IMR-90 (cell line): Measurements from ENCODE around the gene GLDC.

ENCODE experiments used
- BHLHE40 ChIP-seq: fragments of 150-350 bp; IDR thresholded peaks from 2 replicates; pipeline ENCODE4 v1.6.1; 2016; ENCODE audit warnings: mild to moderate bottlenecking, low read depth, low read length
- CEBPB ChIP-seq: IDR thresholded peaks from 2 replicates; pipeline ENCODE4 v1.6.1; 2012; ENCODE audit warnings: low read depth, low read length, improper control_type of control experiment
- FOS ChIP-seq: fragments of 150-350 bp; IDR thresholded peaks from 2 replicates; pipeline ENCODE4 v1.6.1; 2016; ENCODE audit warnings: low read depth, low read length
- MAFK ChIP-seq: IDR thresholded peaks from 2 replicates; pipeline ENCODE4 v1.6.1; 2012; ENCODE audit warnings: low read depth, low read length, improper control_type of control experiment
- MXI1 ChIP-seq: IDR thresholded peaks from 2 replicates; pipeline ENCODE4 v1.6.1; 2012; ENCODE audit warnings: low read depth, mild to moderate bottlenecking, low read length, moderate library complexity, borderline replicate concordance
- NFE2L2 ChIP-seq: fragments of 150-350 bp; IDR thresholded peaks from 2 replicates; pipeline ENCODE4 v1.6.1; 2016; ENCODE audit warnings: low read depth, mild to moderate bottlenecking, low read length
- POLR2A ChIP-seq: IDR thresholded peaks from 2 replicates; pipeline ENCODE4 v1.6.1; 2012; ENCODE audit warnings: mild to moderate bottlenecking, low read depth, low read length
- RAD21 ChIP-seq: IDR thresholded peaks from 2 replicates; pipeline ENCODE4 v1.6.1; 2012; ENCODE audit warnings: low read length, improper control_type of control experiment
- RCOR1 ChIP-seq: IDR thresholded peaks from 2 replicates; pipeline ENCODE4 v1.6.1; 2012; ENCODE audit warnings: mild to moderate bottlenecking, low read length, improper control_type of control experiment; ENCODE audit not compliant: insufficient replicate concordance
- RFX5 ChIP-seq: IDR thresholded peaks from 2 replicates; pipeline ENCODE4 v1.8.0; 2012; ENCODE audit warnings: low read depth, mild to moderate bottlenecking, low read length, moderate library complexity
- SMC3 ChIP-seq: fragments of 150-350 bp; IDR thresholded peaks from 2 replicates; pipeline ENCODE4 v1.6.1; 2016; ENCODE audit warnings: low read depth, mild to moderate bottlenecking, antibody characterized with exemption, low read length, moderate library complexity
- TF ChIP-seq, protein P1 (sequence below): conservative IDR thresholded peaks from 2 replicates; pipeline ENCODE4 v1.5.1; 2012; ENCODE audit warnings: mild to moderate bottlenecking, low read depth, low read length, improper control_type of control experiment
- TF ChIP-seq, protein P2 (sequence below): fragments of 150-350 bp; IDR thresholded peaks from 2 replicates; pipeline ENCODE4 v1.6.1; 2017; ENCODE audit warnings: mild to moderate bottlenecking, antibody characterized with exemption, low read length, low read depth
- TF ChIP-seq, protein P3 (sequence below): fragments of 150-350 bp; IDR thresholded peaks from 2 replicates; pipeline ENCODE4 v1.6.1; 2016; ENCODE audit warnings: low read depth, mild to moderate bottlenecking, low read length, moderate library complexity, borderline replicate concordance

GRCh38 chr9:6600426-6600825 is 45.1 kb downstream of the GLDC start:
- TF ChIP-seq, protein P1, sequence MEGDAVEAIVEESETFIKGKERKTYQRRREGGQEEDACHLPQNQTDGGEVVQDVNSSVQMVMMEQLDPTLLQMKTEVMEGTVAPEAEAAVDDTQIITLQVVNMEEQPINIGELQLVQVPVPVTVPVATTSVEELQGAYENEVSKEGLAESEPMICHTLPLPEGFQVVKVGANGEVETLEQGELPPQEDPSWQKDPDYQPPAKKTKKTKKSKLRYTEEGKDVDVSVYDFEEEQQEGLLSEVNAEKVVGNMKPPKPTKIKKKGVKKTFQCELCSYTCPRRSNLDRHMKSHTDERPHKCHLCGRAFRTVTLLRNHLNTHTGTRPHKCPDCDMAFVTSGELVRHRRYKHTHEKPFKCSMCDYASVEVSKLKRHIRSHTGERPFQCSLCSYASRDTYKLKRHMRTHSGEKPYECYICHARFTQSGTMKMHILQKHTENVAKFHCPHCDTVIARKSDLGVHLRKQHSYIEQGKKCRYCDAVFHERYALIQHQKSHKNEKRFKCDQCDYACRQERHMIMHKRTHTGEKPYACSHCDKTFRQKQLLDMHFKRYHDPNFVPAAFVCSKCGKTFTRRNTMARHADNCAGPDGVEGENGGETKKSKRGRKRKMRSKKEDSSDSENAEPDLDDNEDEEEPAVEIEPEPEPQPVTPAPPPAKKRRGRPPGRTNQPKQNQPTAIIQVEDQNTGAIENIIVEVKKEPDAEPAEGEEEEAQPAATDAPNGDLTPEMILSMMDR, result no peak
- TF ChIP-seq RFX5 (no peak), CEBPB (no peak), SMC3 (no peak), RAD21 (no peak), MXI1 (no peak), POLR2A (no peak), MAFK (no peak), RCOR1 (no peak), BHLHE40 (no peak), FOS (no peak), NFE2L2 (no peak)
- TF ChIP-seq, protein P2, sequence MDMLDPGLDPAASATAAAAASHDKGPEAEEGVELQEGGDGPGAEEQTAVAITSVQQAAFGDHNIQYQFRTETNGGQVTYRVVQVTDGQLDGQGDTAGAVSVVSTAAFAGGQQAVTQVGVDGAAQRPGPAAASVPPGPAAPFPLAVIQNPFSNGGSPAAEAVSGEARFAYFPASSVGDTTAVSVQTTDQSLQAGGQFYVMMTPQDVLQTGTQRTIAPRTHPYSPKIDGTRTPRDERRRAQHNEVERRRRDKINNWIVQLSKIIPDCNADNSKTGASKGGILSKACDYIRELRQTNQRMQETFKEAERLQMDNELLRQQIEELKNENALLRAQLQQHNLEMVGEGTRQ, result no peak
- TF ChIP-seq, protein P3, sequence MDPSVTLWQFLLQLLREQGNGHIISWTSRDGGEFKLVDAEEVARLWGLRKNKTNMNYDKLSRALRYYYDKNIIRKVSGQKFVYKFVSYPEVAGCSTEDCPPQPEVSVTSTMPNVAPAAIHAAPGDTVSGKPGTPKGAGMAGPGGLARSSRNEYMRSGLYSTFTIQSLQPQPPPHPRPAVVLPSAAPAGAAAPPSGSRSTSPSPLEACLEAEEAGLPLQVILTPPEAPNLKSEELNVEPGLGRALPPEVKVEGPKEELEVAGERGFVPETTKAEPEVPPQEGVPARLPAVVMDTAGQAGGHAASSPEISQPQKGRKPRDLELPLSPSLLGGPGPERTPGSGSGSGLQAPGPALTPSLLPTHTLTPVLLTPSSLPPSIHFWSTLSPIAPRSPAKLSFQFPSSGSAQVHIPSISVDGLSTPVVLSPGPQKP, result no peak
